Stomach (tissue), 4 donors: ENCODE results near the gene RPS6KA2.

ENCODE experiments used
- CTCF ChIP-seq, 7 experiments: fragments of 450-650 bp in 4 of 7; fragments of 200-600 bp in 3 of 7; sonication (generic) in 3 of 7; IDR thresholded peaks; one replicate each; pipeline ENCODE4 v1.5.1; 2016 to 2019; ENCODE audit warnings: antibody characterized with exemption in 7 of 7, control low read depth in 2 of 7, mild to moderate bottlenecking in 1 of 7
- POLR2A ChIP-seq, 4 donors: fragments of 450-650 bp; IDR thresholded peaks; one replicate each; pipeline ENCODE4 v1.6.1; 2016; ENCODE audit warnings: antibody characterized with exemption in 4 of 4, control low read depth in 2 of 4, mild to moderate bottlenecking in 1 of 4, moderate library complexity in 1 of 4

DNA sequence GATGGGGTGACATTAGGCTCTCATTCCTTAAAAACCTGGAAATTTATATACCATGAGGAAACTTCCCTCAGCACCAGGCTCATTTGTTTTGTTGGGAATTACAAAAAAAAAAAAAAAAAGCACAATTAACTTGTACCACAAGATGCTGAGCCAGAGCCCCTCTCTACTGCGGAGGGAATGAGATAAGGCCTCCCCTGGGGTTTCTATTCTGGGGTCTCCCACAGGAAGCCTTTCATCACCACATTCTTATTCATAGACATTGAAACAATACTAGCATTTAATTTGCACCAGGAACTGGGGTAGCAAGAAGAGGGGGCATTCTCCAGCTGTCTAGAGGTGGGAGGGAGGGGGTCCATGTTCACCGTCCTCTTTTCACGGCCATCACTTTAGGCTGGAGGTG is 23.0 kb upstream of the RPS6KA2 start:
- TF ChIP-seq CTCF (IDR thresholded peaks at IDR 0.05) (no peak), POLR2A (IDR thresholded peaks at IDR 0.05) (no peak)
